Measurements from ENCODE around the gene ZNF43. TPM values are rescaled to one million over a fixed set of nuclear protein-coding genes. Genes with fewer than 3 reads are reported as not detected.
"Not testable (repeated sequence)": the region's sequence is repeated elsewhere in the genome, so short reads cannot be mapped to it uniquely, and the experiment has no call there.

The ZNF43 gene
- total RNA-seq, 1 donor from 2014 or later, result 10.5 TPM

GRCh38 chr19:21808400-21809000, 27.5 kb downstream of the ZNF43 start:
- not testable (repeated sequence) for DNase-seq (ENCODE audit: low read depth in 2 of 2)

GRCh38 chr19:21789466-21790085, 46.4 kb downstream of the ZNF43 start:
- DNase-seq (ENCODE audit: low read depth in 2 of 2), result no peak

- no peak for DNase-seq (ENCODE audit: low read depth in 2 of 2)
Observed at GRCh38 chr19:21786936-21787335, 49.0 kb downstream of the ZNF43 start.

GRCh38 chr19:21775792-21776191, 60.2 kb downstream of the ZNF43 start:
- not testable (repeated sequence) for DNase-seq (ENCODE audit: low read depth in 2 of 2)

GRCh38 chr19:21767065-21767800, 68.7 kb downstream of the ZNF43 start, which contains the start of gene ZNF100:
Gene ZNF100 (minus strand): TSS chr19:21767579. CDS start chr19:21767429, 150 bp downstream.
- DNase-seq (ENCODE audit: low read depth in 2 of 2), result peak; percentile 95

GRCh38 chr19:21766705-21767064, 69.3 kb downstream of the ZNF43 start:
- DNase-seq (ENCODE audit: low read depth in 2 of 2), result peak in 1 of 2 donors; percentile 4

GRCh38 chr19:21765151-21765550, 70.8 kb downstream of the ZNF43 start:
- DNase-seq (ENCODE audit: low read depth in 2 of 2), result no peak

GRCh38 chr19:21761547-21761946, 74.4 kb downstream of the ZNF43 start:
- DNase-seq (ENCODE audit: low read depth in 2 of 2), result not testable (repeated sequence)

GRCh38 chr19:21758296-21758695, 77.7 kb downstream of the ZNF43 start:
- DNase-seq (ENCODE audit: low read depth in 2 of 2), result no peak

- DNase-seq (ENCODE audit: low read depth in 2 of 2), result not testable (repeated sequence)
Observed at GRCh38 chr19:21755555-21755954, 80.4 kb downstream of the ZNF43 start.

Other genes starting within 250 kb of the ZNF43 start
- 2.0 and 3.2 TPM in 2 replicates for gene ZNF100, start 68.6 kb downstream of the ZNF43 start, total RNA-seq
- gene ZNF208, start 174.8 kb upstream of the ZNF43 start, total RNA-seq, result under 0.01 and 0.99 TPM in 2 replicates
- 0.22 and 1.6 TPM in 2 replicates for gene ZNF257, start 216.3 kb upstream of the ZNF43 start, total RNA-seq